LoVo (cell line): ENCODE results near the gene SNAP91.
A peak's percentile ranks its signal among the peaks of the same experiment; 100 is the strongest.
"Not testable (repeated sequence)": the region's sequence is repeated elsewhere in the genome, so short reads cannot be mapped to it uniquely, and the experiment has no call there.

ENCODE experiments used
- DNase-seq: peaks from one replicate; pipeline ENCODE4 v3.0.0-alpha.2; 2016; ENCODE audit warnings: low spot score

SNAP91 gene

DNA sequence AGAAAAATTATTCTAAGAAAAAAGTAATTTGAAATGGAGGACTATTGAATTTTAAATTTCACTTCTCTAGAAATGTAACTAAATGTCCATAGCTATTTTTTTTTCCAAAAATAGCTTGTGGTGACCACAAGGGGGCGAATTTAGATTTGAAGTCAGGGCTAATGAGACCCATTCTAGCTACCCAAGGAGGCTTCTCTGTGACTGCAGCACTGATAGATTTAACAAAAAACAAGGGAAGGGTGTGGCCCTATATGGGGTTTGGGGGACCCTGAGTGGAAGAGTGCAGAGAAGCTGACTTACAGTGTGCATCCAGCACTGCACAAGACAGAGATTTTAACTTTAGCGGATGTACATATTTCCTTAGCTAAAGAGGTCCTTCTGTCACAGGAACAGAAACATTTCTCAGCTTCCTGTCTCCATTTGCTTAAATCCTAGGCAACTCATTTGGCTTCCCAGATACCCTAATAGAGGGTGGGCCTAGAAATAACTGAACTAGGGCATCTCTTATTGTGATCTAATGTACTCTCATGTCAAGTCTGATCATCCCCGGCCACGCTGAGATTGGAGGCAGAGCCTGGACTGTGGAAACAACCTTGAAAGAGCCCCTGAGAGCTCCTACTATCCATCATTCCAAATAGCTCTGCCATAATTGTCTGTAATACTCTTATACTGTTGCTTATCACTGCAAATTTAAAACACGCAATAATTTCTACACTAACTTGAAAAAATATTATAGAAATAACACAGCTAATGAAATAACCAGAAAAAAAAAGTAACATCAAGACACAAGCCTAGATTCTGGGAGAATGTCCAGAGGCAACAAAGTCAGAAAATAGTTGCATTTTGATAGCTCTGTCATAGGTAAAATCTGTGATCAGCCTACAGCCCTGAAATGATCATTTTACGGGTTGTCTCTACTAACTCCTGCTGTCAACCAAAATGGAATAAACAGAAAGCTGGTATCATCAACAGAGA is 93.6 kb downstream of the SNAP91 start:
- DNase-seq: peak; percentile 41

GRCh38 chr6:83613378-83613777 is 95.5 kb downstream of the SNAP91 start:
- DNase-seq: no peak

GRCh38 chr6:83609248-83609647 is 99.7 kb downstream of the SNAP91 start:
- no peak for DNase-seq

DNA sequence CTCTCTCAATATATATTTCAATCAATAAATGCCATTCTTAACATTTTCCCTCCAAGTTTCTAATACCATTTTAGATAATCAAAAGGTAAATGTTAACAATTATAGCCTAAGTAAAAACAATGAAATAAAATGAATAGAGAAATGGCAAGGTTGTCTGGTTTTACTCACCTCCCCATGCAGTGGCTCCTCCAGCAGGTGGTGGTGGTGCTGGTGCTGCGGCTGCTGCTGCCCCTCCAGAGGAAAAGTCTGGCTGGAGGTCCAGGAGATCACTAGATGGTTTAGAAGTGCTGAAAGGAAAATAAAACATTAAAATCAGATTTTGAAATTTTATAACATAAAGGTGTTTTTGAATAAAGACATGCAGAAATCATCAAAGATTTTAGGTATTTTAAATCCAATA is 103.4 kb downstream of the SNAP91 start:
- no peak for DNase-seq

DNA sequence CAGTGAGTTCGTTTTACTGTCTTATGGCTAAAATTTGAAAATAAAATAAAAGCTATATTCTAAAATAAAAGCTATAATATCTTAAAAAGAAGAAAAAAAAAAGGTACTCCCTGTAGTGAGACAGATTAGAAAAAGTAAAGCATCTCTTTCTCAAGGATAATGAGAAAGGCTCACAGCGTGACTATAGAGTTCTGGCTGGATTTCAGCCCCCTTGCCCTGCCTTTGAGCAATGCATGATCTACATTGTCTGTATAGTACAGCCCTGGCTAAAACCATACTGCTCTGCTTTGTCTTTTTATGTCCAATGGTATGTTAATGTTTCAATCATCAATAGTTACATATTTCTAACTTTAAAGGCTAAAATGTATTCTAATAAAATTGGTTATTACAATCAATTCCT is 105.3 kb downstream of the SNAP91 start:
- DNase-seq: no peak

- no peak for DNase-seq
These were observed 107.8 kb downstream of the SNAP91 start for GRCh38 chr6:83601119-83601518.

DNA sequence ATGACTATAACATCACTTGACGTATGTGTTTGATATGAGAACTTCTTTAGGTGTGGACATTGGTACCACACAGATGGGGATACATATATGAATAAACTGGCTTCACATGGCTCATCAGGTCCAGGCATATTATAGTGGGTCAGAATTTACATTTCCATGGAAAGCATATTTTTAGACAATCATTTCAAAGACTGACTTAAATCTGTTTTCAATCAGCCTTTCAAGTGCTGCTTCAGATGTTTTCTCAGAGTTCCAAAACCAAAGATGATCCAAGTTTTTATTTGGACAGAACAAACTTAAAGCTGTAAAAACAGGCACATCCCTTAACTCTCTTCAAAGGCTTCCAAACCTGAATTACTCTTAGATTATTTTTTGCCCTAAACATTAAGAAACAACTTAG is 108.4 kb downstream of the SNAP91 start:
- no peak for DNase-seq

DNA sequence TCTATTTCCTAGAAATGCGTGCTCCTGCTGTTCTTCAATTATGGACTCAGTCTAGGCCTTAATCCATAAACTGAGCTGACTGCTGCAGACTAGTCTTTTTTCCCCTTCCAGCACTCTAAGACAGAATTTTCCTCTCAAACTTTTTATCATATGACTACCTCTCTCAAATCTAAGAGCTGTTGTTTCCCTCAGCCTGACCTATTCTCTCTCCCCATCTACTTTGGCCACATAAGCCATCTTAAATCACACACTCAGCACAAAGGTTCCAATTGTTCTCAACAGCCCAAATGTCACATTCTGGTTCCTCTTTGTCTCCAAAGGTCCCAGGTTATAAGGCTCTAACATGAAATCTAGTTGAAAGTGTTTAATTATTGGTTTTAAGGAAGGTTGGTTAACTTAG is 111.4 kb downstream of the SNAP91 start:
- DNase-seq: no peak

GRCh38 chr6:83597051-83597450 is 111.8 kb downstream of the SNAP91 start:
- no peak for DNase-seq

- DNase-seq: no peak
These were observed 114.0 kb downstream of the SNAP91 start for GRCh38 chr6:83594941-83595340.

DNA sequence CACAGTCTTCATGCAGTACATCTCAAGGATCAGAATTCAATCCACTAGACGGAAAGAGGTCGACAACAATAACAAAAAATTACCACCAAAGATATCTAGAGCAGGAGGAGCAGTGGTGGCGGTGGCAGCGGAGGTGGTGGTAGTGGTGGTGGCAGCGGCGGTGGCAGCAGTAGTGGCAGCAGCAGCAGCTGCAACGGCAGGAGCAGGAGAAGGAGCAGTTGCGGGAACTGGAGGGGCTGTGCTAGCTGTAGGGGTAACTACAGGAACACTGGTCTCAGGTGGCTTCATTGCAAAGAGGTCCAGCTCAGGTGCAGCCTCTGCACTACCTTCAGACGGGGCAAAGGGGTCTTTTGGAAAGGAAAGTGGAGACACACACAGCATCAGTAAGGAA is 115.5 kb downstream of the SNAP91 start:
- DNase-seq: no peak

DNA sequence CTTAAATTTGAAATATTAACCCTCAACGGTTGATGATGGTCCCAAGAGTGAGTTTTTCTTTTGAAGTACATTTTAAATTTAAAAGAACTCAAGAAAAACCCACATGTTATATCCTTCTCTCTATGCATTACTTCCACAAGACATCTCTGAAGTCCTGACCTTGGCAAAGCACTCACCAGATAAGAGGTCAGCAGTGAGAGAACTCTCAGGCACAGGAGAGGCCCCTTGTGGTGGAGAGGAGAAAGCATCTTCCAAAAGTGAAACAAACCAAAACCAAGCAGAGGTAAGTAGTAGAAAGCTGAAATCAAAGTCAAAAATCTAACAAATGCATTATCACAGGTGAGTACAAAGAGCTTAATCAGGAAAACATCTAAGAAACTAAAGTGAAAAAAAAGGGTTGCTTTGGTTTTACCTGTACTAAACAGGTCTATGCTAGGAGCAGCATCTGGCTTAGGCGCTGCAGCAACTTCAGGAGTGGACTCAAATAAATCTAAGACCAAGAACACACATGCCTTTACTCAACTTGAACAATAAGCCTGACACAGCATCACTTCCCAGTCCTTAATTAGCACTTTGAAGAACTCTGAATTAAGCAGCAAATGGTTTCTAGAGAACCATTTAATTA is 116.0 kb downstream of the SNAP91 start:
- DNase-seq: peak; percentile 28

DNA sequence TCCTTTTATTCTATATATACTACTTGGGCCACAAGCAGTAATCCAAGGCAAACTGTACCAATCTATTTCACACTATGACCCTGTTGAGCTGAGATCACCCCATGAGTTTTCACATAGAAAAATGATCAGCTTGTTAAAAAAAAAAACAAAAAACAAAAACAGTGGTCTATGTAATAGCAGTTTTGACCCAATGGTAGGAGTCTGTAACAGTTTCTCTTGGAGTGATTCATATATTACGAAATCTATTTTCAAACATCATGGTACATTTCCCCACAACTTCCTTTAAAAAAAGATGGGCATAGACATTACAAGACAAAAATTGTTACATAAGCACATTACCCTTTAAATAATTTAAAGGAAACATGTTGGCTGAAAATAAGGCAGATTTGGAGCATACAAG is 118.5 kb downstream of the SNAP91 start:
- no peak for DNase-seq

DNA sequence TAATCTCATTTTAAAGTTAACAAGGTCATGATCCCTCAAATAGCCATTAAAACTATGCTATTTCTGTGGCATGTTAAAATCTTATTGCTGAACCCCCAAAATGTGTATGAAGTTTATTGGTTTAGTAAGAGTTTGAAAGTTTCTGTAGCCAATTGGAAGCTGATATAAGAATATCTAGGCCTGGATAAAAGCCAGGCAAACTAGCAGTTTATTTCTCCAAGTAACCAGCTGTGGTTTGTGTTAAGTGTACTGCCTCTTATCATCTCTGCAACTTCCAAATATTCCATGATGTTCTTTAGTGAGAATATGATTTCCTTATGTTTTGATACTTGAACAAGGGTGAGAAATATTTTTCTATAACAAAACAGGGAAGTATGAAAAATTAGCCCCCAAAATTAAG is 119.8 kb downstream of the SNAP91 start:
- DNase-seq: no peak

- no peak for DNase-seq
These were observed 130.8 kb downstream of the SNAP91 start for GRCh38 chr6:83578057-83578456.

GRCh38 chr6:83574783-83575182 is 134.1 kb downstream of the SNAP91 start:
- no peak for DNase-seq

DNA sequence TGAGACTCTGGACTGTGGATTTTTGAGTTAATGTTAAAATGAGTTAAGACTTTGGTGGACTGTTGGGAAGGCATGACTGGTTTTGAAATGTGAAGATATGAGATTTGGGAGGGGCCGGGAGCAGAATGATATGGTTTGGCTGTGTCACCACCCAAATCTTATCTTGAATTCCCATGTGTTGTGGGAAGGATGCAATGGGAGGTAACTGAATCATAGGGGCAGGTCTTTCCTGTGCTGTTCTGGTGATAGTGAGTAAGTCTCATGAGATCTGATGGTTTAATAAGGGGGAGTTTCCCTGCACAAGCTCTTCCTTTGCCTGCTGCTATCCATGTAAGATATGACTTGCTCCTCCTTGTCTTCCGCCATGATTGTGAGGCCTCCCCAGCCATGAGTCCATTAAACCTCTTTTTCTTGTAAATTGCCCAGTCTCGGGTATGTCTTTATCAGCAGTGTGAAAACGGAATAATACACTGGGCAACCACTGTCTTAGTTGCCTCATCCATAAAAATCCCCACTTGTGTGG is 137.2 kb downstream of the SNAP91 start:
- not testable (repeated sequence) for DNase-seq

DNA sequence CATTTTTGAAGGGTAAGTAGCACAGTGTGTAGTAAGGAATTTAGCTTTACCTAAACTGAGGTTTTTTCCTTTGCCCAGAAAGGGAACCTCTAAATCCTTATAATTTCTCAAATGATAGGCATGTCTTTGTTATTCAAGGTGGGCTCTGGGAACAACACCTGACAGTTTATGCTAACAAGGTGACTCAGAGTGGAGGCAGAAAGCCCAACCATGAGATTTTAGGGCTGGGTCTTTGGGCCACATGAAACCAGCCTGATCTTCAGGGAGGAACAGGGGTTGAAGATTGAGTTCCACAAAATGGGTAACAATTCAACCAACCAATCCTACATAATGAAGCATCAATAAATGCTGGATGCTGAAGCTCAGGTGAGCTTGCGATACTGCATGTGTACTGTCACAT is 149.9 kb downstream of the SNAP91 start:
- no peak for DNase-seq

DNA sequence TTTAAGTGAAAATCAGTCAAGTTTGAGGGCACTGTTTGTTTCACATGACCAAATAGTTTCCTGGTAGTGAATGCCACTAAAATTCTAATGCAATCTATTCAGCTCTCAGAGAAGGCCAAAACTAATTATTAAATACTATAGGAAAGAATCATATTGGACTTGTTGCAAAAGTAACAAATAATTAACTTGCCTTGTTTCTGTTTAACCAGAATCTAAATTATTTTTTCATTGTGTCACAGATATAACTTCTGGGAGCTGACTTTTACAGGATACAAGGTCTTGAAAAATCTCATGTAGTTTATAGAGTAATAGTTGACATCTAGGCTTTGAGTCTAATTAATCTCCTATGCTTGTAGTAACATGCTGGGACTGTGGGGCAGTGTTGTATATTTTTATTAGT is 152.0 kb downstream of the SNAP91 start:
- DNase-seq: no peak

DNA sequence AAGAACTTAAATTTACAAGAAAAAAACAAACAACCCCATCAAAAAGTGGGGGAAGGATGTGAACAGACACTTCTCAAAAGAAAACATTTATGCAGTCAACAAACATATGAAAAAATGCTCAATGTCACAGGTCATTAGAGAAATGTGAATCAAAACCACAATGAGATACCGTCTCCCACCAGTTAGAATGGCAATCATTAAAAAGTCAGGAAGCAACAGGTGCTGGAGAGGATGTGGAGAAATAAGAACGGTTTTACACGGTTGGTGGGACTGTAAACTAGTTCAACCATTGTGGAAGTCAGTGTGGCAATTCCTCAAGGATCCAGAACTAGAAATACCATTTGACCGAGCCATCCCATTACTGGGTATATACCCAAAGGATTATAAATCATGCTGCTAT is 157.2 kb downstream of the SNAP91 start:
- not testable (repeated sequence) for DNase-seq

GRCh38 chr6:83550482-83550881 is 158.4 kb downstream of the SNAP91 start:
- DNase-seq: not testable (repeated sequence)

GRCh38 chr6:83546636-83547035 is 162.3 kb downstream of the SNAP91 start:
- no peak for DNase-seq

GRCh38 chr6:83539678-83540077 is 169.2 kb downstream of the SNAP91 start:
- no peak for DNase-seq
